Suppressor macrophage treated with lipopolysaccharide for 1 hour (primary cell): ENCODE measurements around the gene NFATC2.

ENCODE experiments used
- DNase-seq, 3 donors: peaks; one replicate each; pipeline ENCODE4 v3.0.0-alpha.2; 2020 to 2022

The NFATC2 gene

GRCh38 chr20:51410586-51411325, 131.8 kb downstream of the NFATC2 start:
- no peak for DNase-seq

DNA sequence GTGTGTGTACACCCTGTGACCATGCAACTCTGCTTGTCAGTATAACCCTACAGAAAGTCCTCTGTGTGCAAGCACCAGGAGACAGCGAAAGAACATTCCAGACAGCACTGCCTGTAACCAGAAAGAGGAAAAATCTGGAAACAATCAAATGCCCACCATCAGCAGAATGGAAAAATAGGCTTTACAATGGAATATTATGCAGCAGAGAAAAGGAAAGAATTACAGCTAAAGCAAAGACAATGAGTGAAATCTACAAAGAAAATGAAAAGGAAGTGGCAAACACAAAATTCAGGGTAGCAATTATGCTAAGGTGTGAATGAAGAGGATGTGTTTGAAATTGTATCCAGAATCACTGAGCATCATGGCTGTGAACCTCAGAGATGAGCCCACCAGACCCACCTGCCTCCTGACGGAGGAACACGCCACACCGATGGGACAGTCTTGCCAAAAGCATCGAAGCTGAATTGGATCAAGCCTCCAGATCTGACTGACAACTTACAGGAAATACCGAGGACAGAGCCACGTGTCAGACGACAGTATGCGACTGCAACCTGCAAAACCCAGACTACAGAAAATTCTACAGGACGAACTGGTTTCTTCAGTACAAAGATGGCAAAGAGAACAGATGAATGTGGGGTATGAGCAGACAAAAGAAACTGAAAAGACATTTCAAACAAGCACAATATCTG, 133.2 kb downstream of the NFATC2 start:
- DNase-seq, result no peak

- DNase-seq, result peak in 2 of 3 donors; percentile 20 to 25
These were observed 138.0 kb downstream of the NFATC2 start for GRCh38 chr20:51404297-51405060.

DNA sequence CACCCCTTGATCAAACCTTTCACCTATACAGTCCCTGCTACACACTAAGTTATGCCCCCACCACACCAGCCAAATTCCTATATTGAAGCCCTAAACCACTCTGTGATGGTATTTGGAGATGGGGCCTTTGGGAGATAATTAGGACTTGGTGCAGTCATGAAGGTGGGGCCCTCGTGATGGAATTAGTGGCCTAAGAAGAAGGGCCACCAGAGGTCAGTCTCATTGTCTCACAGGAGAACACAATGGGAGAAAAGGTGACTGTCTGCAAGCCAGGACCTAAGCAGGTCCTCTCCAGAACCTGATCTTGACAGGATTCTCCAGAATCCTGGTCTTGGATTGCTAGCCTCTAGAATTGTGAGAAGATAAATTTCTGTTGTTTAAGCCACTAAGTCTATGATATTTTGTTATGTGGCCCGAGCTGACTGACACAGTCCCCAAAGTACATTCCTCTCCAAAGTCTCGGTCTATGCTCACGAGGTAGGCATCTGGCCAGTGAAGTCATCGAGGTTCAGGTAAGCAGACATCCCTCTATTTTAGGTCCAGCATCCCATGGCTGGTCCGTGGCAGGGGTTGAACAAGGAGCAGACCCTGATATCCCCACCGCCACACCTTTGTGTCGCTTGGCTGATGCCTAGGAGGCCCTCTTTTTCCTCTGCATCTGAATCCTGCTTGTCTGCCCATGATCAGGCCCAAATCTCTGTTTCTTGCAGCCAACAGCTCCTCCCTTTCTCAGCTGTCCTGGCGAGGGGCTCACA, 138.9 kb downstream of the NFATC2 start:
- no peak for DNase-seq

DNA sequence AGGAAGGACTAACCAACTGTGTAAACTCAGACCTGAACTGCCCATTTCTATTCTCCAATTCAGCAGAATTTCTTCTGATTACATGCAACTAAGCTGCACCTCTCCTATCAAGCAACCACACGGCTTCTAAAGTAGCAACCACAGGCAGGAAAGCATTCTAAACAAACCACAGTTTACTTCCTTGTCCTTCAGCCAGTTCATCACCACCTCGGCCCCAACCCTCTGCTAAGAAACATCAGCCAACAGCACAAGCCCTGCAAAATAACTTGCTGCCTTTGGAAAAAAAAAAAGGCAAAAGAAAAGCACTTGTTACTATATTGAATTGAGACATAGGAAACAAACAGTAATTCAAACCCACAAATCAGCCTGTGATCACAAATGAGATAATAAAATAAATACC, 140.3 kb downstream of the NFATC2 start:
- DNase-seq, result no peak

GRCh38 chr20:51401496-51401895, 141.0 kb downstream of the NFATC2 start:
- no peak for DNase-seq

DNA sequence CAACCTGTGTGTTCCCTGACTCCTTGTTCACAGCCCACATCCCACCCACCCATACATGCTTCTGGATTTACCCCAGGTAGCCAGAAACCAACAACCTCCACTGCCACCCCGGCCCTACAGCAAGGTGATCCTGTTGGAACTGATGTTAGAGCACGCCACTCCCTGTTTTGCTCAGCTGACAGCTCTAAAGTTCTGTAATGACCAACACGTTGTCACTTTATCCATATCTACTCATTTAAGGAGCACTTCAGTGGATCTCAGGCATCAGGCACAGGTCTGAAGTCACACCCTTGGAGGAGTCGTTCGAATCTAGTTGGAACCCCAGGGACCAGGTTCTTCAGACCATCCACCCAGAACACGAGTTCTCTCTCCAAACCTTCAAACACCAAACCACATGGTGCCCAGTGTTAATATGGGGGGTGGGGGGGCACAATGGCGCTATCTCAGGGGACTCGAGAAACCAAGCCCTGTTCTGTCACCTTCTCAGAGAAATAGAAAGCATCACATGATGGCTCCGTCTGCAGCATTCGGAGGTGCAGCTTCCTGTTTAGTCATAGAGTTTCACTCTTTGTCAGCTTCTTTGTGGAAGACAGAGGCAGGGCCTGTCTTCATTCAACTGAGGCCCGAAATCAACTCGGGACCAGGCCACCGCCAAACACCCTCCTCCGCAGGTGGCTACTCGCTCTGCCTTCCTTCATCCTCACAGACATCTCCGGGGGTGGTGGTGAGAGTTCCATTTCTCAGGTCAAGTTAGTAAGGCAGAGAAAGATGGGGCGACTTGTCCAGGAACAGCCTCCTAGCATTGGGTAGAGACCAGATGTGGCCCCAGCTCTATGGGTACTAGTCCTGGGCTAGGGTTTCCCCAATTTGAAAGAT, 142.2 kb downstream of the NFATC2 start:
- DNase-seq, result peak; percentile 39 to 56 (median 47)

DNA sequence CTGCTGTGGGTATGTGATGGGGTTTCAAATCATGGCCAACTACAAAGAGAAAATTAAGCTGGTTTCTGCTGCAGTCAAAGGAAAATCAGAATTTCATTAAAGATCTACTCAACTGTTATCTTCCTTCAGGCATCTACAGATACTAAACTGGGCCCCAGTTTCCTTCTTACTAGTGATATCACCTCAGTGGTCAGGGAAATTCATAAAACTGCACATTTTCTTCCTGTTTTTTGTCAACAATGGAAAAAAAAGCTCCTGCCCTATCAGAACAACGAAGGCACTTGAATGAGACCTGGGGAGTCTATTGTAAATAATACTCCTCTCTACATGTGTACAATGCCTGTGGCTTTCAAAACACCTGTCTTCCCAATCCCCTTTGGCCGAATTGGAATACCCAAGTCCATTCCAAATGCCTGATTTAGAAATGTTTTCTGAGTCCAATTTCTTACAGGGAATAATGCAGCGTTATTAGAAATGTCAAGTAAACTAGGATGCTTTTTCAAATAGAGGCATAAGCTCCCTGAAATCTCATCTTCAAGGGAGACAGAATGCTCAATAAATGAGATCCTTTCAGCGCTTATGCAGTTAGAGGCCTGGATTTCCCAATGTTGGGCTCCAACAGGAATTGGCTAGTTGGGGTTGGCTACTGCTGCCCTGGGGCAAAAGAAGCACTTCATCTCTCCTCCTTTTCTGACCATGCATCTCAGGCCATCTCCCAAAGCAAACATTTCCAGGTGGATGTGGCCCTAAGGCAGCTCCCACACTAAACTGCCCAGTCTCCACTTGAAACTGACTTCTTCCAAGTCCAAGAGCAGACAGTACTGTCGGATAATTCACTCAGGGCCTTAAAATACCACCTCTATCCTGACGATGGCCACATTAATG, 143.3 kb downstream of the NFATC2 start:
- DNase-seq, result peak in 2 of 3 donors; percentile 20 to 28

DNA sequence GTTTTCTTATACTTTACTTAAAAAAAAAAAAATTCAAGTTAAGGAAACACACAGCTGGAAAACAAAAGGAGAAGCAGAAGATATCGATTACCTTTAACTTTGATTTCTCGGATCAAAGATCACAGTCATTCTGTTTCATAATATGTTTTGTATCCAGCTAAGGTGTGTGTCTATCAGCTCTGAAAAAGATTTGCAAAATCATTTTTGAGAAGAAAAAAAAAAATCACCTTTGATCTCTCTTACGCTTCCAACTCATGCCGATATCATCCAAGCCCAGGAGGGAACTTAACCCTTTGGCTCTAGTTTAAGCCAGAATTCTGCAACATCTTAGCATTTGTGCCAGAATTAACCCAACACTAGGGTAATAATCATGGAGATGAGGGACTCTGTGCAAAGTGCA, 144.0 kb downstream of the NFATC2 start:
- DNase-seq, result no peak

DNA sequence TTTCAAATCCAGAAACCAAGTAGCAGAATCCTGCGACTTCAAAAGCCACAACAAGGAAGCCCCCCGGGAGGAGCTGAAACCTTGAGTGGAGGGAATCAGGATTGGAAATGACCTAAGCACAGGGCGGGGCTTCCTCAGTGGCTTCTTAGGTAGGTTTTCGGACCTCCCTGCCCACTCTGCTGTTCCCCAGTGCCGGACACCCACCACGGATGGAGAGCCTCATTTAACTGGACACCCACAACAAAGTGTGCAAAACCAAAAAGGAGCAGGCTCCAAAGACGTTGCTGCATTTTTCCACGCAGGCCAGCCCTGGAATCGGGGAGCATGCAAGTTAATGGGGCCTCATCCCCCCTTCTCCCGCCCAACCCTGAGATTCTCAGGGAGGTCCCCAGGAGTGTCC, 144.4 kb downstream of the NFATC2 start:
- DNase-seq, result no peak

GRCh38 chr20:51397137-51397536, 145.4 kb downstream of the NFATC2 start:
- no peak for DNase-seq

- DNase-seq, result no peak
These were observed 146.1 kb downstream of the NFATC2 start for GRCh38 chr20:51396365-51396909.

- DNase-seq, result no peak
These were observed 147.8 kb downstream of the NFATC2 start for GRCh38 chr20:51394706-51395105.

DNA sequence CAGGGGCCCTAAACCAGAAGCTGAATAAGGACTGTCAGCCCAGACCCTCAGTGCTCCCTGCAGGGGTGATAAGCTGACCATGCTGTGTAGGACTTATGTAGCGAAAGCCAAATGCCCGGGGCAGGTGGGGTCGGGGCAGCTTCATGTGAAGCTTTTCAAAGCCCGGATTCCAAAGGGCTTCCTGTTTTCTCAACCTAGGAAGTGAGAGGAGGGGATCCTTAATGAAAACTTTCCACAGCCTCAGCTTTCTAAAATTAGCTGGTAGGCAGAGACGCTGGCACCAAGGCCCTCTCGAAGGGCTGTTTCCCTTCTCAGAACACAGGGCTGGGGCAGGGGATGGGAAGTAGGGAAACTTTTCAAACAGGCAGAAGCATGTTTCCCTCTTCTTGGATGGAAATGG, 148.9 kb downstream of the NFATC2 start:
- DNase-seq, result peak; percentile 48 to 63 (median 62)

DNA sequence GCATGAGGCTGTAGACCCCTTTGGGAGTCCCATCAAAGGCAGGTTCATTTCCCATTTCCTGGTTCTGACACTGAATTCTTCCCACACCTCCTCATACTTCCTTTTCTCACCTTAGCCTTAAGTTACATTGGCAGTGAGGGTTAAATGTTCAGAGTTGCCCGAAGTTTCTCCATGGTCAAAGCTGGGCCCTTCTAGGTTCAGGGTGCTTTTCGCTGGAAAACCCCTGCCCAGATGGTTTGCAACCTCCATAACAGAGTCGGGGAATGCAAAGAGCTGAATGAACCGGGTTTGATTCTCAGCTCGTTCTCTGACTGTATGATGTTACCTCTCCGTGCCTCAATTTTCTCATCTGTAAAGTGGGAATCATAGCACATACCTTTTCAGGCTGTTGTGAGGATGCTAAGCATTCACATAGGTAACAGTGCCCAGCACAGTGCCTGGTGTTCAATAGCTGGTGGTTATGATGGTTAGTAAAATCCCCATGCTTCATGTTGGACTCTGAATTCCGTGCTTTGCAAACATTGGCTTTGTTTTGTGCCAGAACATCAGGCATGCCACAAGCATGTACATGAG, 149.8 kb downstream of the NFATC2 start:
- DNase-seq, result peak in 2 of 3 donors; percentile 42 to 50

DNA sequence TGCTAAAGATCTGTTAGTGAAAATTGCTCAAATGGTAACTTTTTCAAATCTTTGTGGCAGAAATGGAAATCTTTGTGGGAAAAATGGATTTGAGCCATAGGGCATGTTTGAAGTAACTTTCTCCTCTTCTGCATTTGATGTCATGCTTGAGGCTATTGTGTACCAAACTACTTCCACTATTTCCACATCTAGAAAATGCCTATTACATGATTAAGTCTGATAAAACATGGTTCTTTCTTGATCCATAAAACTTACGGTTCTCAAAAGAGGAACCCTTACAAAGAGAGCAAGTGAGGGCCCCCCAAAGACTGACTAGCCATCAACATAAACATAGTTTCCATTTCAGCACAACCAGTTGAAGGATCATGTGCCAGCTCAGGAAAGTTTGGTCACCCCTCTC, 150.6 kb downstream of the NFATC2 start:
- peak; percentile 39 to 67 (median 50) for DNase-seq

- DNase-seq, result no peak
These were observed 152.8 kb downstream of the NFATC2 start for GRCh38 chr20:51389543-51390264.

DNA sequence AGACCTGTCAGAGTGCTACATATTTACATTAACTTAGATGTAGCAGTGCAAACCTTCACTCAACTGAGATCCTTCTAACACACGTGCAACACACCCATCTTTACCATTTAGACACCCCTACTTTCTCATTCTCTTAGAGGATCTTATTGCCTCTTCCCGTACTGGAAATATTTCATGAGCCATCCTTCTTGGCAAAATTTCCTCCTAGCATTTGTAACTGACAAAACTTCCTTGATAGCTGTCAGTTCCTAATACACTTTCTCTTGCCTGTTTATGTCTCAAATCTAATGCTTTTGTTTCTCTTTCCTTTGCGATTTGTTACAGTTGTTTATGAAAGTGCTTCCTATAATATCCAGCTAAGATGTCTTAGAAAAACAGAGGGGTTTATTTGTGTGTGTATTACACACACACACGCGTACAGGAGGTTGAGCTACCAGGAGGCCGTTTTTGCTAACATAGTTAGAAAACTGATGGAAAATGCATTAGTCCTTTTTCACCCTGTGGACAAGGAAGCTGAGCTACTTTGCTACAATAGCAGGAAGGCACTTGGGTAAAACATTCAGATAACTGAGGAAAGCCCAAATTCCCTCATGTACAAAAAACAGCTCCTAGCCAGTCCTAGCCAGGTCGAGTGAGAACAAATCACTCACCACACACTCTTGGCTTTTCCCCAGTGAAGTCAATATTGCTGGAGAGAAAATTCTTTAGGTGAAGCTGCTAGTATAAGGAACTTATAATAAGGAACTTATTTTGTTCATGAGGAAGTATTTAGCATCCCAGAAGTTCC, 153.6 kb downstream of the NFATC2 start:
- peak in 2 of 3 donors; percentile 25 to 47 for DNase-seq

DNA sequence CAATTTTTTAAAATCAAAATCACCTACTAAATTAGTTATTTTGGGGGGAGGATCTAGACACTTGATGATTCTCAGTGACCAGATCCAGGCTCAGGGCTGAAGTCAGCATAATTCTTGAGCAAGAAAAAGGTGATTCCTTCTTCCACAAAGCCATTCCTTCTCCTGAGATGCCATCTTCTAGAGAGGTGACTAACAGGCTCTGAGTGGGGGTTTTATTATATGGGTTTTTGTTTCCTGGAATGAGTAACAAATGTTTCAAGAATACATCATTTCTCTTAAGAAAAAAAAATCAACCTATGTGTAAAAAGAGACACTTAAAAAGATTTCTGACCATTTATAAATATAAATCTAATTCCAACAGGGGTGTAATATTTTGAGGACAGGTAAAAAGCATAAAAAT, 154.3 kb downstream of the NFATC2 start:
- DNase-seq, result no peak
